ENCODE data around the gene ZNF454. TPM values are rescaled to one million over a fixed set of nuclear protein-coding genes. Genes with fewer than 3 reads are reported as not detected.

Gene ZNF454
- total RNA-seq, 1 experiment from 2014 or later = not detected

DNA sequence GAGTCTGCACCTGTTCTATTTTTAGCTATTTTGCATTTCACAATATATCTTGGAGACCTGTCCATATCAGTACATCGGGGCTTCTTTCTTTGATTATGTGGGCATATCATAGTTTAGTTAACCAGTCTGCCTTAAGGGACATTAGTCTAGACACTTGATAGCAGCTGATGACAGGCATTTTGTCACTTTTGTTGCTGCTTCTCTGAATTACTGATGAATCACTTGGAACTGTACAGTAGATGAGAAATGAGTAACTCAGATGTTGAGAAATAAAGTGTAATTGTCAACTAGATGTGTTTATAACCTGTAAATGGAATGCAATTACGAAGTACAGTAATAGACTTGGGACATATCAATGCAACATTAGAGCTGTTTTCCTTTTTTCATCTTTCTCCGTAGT, 38.1 kb upstream of the ZNF454 start:
- BruUV-seq (replicated peaks) = no TSS peak
- Mint-ChIP-seq H3K4me1 (ENCODE audit: insufficient read depth, unreplicated experiment) (peaks cover 5% of the 10 kb centered on the region), H3K27ac (ENCODE audit: low read depth, unreplicated experiment) (no peak overlapping the region), H3K4me3 (ENCODE audit: unreplicated experiment) (no peak overlapping the region), H3K27me3 (ENCODE audit: insufficient read depth, unreplicated experiment) (no peaks in the 10 kb centered on the region), H3K36me3 (ENCODE audit: insufficient read depth, unreplicated experiment) (peaks cover 6% of the 10 kb centered on the region), H3K9me3 (ENCODE audit: unreplicated experiment) (peaks cover 34% of the 10 kb centered on the region)
- ChIA-PET CTCF (interaction anchor here (1.1 kb wide), 1 partner anchor 44 kb away, joined by 3 read pairs; the partner anchor contains the start of gene ZNF354B), POLR2A (interaction anchor here (0.9 kb wide), 1 partner anchor 116 kb away, joined by 3 read pairs; no protein-coding TSS in a partner anchor)
- peak; percentile 42 for DNase-seq (ENCODE audit: unreplicated experiment)
- TF ChIP-seq, protein P1, sequence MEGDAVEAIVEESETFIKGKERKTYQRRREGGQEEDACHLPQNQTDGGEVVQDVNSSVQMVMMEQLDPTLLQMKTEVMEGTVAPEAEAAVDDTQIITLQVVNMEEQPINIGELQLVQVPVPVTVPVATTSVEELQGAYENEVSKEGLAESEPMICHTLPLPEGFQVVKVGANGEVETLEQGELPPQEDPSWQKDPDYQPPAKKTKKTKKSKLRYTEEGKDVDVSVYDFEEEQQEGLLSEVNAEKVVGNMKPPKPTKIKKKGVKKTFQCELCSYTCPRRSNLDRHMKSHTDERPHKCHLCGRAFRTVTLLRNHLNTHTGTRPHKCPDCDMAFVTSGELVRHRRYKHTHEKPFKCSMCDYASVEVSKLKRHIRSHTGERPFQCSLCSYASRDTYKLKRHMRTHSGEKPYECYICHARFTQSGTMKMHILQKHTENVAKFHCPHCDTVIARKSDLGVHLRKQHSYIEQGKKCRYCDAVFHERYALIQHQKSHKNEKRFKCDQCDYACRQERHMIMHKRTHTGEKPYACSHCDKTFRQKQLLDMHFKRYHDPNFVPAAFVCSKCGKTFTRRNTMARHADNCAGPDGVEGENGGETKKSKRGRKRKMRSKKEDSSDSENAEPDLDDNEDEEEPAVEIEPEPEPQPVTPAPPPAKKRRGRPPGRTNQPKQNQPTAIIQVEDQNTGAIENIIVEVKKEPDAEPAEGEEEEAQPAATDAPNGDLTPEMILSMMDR (IDR thresholded peaks at IDR 0.05; ENCODE audit: unreplicated experiment) = no peak
- intact Hi-C loops (cut with micrococcal nuclease) = no loop called here

DNA sequence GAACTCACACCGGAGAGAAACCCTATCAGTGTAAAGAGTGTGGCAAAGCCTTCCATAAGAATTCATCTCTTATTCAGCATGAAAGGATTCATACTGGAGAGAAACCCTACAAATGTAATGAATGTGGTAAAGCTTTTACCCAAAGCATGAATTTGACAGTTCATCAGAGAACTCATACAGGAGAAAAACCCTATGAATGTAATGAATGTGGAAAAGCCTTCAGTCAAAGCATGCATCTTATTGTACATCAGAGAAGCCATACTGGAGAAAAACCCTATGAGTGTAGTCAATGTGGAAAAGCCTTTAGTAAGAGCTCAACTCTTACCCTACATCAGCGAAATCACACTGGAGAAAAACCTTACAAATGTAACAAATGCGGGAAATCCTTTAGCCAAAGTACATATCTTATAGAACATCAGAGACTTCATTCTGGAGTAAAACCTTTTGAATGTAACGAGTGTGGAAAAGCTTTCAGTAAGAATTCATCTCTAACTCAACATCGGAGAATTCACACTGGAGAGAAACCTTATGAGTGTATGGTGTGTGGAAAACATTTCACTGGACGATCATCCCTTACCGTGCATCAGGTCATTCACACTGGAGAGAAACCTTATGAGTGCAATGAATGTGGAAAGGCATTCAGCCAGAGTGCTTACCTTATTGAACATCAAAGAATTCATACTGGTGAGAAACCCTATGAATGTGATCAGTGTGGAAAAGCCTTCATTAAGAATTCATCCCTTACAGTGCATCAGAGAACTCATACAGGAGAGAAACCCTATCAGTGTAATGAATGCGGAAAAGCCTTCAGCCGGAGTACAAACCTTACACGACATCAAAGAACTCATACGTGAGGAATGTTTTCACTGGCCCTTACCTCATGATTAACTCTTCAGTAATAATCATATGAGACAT, 8.9 kb upstream of the ZNF454 start:
- DNase-seq (ENCODE audit: unreplicated experiment) = peak; percentile 8
- Mint-ChIP-seq H3K4me1 (ENCODE audit: insufficient read depth, unreplicated experiment) (no peaks in the 10 kb centered on the region), H3K27ac (ENCODE audit: low read depth, unreplicated experiment) (no peak overlapping the region), H3K9me3 (ENCODE audit: unreplicated experiment) (peaks cover 66% of the 10 kb centered on the region), H3K4me3 (ENCODE audit: unreplicated experiment) (no peak overlapping the region), H3K36me3 (ENCODE audit: insufficient read depth, unreplicated experiment) (no peaks in the 10 kb centered on the region), H3K27me3 (ENCODE audit: insufficient read depth, unreplicated experiment) (no peaks in the 10 kb centered on the region)
- ChIA-PET POLR2A (interaction anchor here (0.6 to 1.0 kb wide), 2 partner anchors 11 to 72 kb away, joined by 3 read pairs; partner anchors contain the start of gene ZNF354B), CTCF (interaction anchor here (0.7 to 0.8 kb wide), 2 partner anchors 37 to 425 kb away, joined by 3 to 5 read pairs; no protein-coding TSS in a partner anchor)
- TF ChIP-seq, protein P1 (IDR thresholded peaks at IDR 0.05; ENCODE audit: unreplicated experiment) = no peak
- intact Hi-C loops (cut with micrococcal nuclease) = no loop called here
- no TSS peak for BruUV-seq (replicated peaks)

DNA sequence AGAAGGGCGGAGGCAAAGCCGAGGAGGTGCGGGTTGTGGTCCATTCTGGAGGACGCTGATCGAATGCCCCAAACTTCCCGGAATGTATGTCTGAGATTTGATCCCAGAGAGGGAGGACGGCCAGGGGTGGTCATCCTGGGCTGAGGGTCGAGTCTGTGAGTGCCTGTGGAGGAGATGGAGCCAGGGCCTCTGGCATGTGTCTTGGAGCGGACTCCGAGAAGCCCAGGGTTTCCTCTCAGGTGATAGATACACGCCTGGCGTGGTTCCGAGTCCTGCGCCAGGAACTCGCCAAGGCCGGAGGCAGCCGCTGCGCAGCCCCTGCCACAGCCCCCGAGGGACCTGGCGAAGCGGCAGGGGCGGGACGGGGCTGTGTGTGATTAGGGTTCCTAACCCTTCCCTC, 363 bp downstream of the ZNF454 start:
- Mint-ChIP-seq H3K4me3 (ENCODE audit: unreplicated experiment) (no peak overlapping the region), H3K4me1 (ENCODE audit: insufficient read depth, unreplicated experiment) (no peaks in the 10 kb centered on the region), H3K27ac (ENCODE audit: low read depth, unreplicated experiment) (no peak overlapping the region), H3K36me3 (ENCODE audit: insufficient read depth, unreplicated experiment) (no peaks in the 10 kb centered on the region), H3K27me3 (ENCODE audit: insufficient read depth, unreplicated experiment) (no peaks in the 10 kb centered on the region), H3K9me3 (ENCODE audit: unreplicated experiment) (peaks cover 63% of the 10 kb centered on the region)
- POLR2A ChIA-PET = no interaction called here
- BruUV-seq (replicated peaks) = no TSS peak
- intact Hi-C loops (cut with micrococcal nuclease) = no loop called here
- no peak for DNase-seq (ENCODE audit: unreplicated experiment)
- TF ChIP-seq, protein P1 (IDR thresholded peaks at IDR 0.05; ENCODE audit: unreplicated experiment) = no peak
- CTCF ChIA-PET = no interaction called here

GRCh38 chr5:178965465-178966055, 24.6 kb downstream of the ZNF454 start:
- intact Hi-C loops (cut with micrococcal nuclease) = no loop called here

More at GRCh38 chr5:178965465-178966055, 24.6 kb downstream of the ZNF454 start:
- no TSS peak for BruUV-seq (replicated peaks)
- no peak overlapping the region for H3K4me3 Mint-ChIP-seq (ENCODE audit: unreplicated experiment)
- TF ChIP-seq, protein P1 (IDR thresholded peaks at IDR 0.05; ENCODE audit: unreplicated experiment) = no peak
- POLR2A ChIA-PET = interaction anchor here (0.7 kb wide), 1 partner anchor 18 kb away, joined by 3 read pairs; no protein-coding TSS in a partner anchor
- no peaks in the 10 kb centered on the region for H3K36me3 Mint-ChIP-seq (ENCODE audit: insufficient read depth, unreplicated experiment)
- CTCF ChIA-PET = no interaction called here
- no peaks in the 10 kb centered on the region for H3K4me1 Mint-ChIP-seq (ENCODE audit: insufficient read depth, unreplicated experiment)
- H3K27me3 Mint-ChIP-seq (ENCODE audit: insufficient read depth, unreplicated experiment) = no peaks in the 10 kb centered on the region
- DNase-seq (ENCODE audit: unreplicated experiment) = no peak
- no peak overlapping the region for H3K27ac Mint-ChIP-seq (ENCODE audit: low read depth, unreplicated experiment)
- H3K9me3 Mint-ChIP-seq (ENCODE audit: unreplicated experiment) = peaks cover 75% of the 10 kb centered on the region

Data from MCF 10A (cell line).